ENCODE measurements around the gene MCRIP2. TPM values are rescaled to one million over a fixed set of nuclear protein-coding genes. Genes with fewer than 3 reads are reported as not detected.

MCRIP2 gene
- total and polyA plus RNA-seq, 2 of the 8 experiments (the other 6 are each of a cell fraction or from before 2014, with no cell fraction given), result 45.4 to 75.5 TPM

DNA sequence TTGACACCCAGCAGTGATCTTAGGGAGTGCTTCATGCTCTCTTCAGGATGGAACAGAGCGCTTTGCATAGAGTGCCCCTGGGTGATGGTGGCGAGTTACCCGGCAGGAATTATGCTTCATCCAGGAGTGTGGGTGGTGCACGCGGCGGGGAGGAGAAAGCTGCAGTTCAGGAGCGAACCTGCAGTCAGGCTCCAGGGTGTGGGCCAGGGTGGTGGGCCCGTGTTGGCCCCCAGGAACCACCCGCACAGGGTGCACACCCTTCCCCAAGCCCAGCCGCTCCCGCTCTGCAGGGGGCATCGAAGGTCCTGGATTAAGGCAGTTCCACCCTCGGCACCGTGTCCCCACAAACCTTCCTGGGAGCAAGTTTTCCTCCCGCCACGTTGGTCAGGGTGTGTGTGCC, 47.8 kb upstream of the MCRIP2 start:
- CTCF ChIA-PET (ENCODE audit: partially characterized antibody), result interaction anchor here (0.8 to 4.2 kb wide), 11 partner anchors 8 to 74 kb away, joined by 3 to 22 read pairs (median 5); partner anchors contain the start of gene METTL26
- peaks cover 16% of the 10 kb centered on the region; the same call in 1 of the 2 replicates for H3K79me1 ChIP-seq (ENCODE audit: low read depth, low read length)
- no peak overlapping the region for H3K23ac ChIP-seq (ENCODE audit: insufficient read length)
- H4K91ac ChIP-seq (replicated peaks; ENCODE audit: insufficient read length, low read length), result no peak overlapping the region
- no peak overlapping the region for H2AFZ ChIP-seq (ENCODE audit: low read length)
- H4K5ac ChIP-seq (ENCODE audit: insufficient read length, low read depth, low read length), result no peak overlapping the region
- DNase-seq (ENCODE audit: low read depth in 1 of 2, low spot score in 2 of 2) (no peak), FAIRE-seq (no peak)
- H2BK5ac ChIP-seq (ENCODE audit: low read depth, low read length), result no peak overlapping the region
- no peak overlapping the region for H3K18ac ChIP-seq (ENCODE audit: extremely low read depth, low read length)
- peaks cover 20 to 35% of the 10 kb centered on the region in 2 experiments for H4K20me1 ChIP-seq (replicated peaks in 1 of 2; ENCODE audit: control insufficient read depth in 1 of 2, insufficient read depth in 2 of 2, low read length in 2 of 2)
- no peaks in the 10 kb centered on the region for H3K9me3 ChIP-seq (ENCODE audit: insufficient read depth in 2 of 2, low read depth in 1 of 2, low read length in 1 of 2)
- H3K56ac ChIP-seq (replicated peaks; ENCODE audit: insufficient read length, low read depth, low read length), result no peak overlapping the region
- H3K27me3 ChIP-seq (replicated peaks in 1 of 4; ENCODE audit: control insufficient read depth in 3 of 4, extremely low read depth in 1 of 4, insufficient read depth in 3 of 4, low read length in 3 of 4), result peaks cover 0 to 21% (median 12%) of the 10 kb centered on the region in 4 experiments; a peak in 5 of 7 replicates
- H3K79me2 ChIP-seq (ENCODE audit: control insufficient read depth in 1 of 2, insufficient read depth in 2 of 2, low read length in 2 of 2), result peaks cover 0 to 16% of the 10 kb centered on the region in 2 experiments; a peak in 3 of 4 replicates
- H4K8ac ChIP-seq (ENCODE audit: extremely low read depth, insufficient read depth, low read length), result no peak overlapping the region; the same call in 1 of the 2 replicates
- H2BK120ac ChIP-seq (replicated peaks; ENCODE audit: low read depth, low read length), result no peak overlapping the region
- H3K4me3 ChIP-seq (ENCODE audit: extremely low read depth in 1 of 4, insufficient read depth in 2 of 4, low read depth in 3 of 4, low read length in 4 of 4), result no peak overlapping the region
- H2BK20ac ChIP-seq (ENCODE audit: low read length), result no peak overlapping the region
- no peak overlapping the region for H3K27ac ChIP-seq (ENCODE audit: low read depth, low read length)
- H3K14ac ChIP-seq (ENCODE audit: insufficient read length), result no peak overlapping the region
- H3K23me2 ChIP-seq (ENCODE audit: low read depth, low read length), result peaks cover 7% of the 10 kb centered on the region
- no peak overlapping the region for H2BK15ac ChIP-seq (ENCODE audit: low read length)
- no peak overlapping the region for H2AK5ac ChIP-seq (ENCODE audit: low read depth, low read length)
- no peak overlapping the region for H3K4ac ChIP-seq (replicated peaks; ENCODE audit: insufficient read length, low read depth, low read length)
- H2BK12ac ChIP-seq (ENCODE audit: low read depth, low read length), result no peak overlapping the region
- H3K4me2 ChIP-seq (ENCODE audit: insufficient read depth in 1 of 2, low read depth in 2 of 2, low read length in 2 of 2), result no peak overlapping the region
- POLR2A ChIA-PET (ENCODE audit: partially characterized antibody), result interaction anchor here (1.6 to 2.6 kb wide), 4 partner anchors 8 to 40 kb away, joined by 4 to 8 read pairs (median 6); no protein-coding TSS in a partner anchor
- no peaks in the 10 kb centered on the region for H3K36me3 ChIP-seq (ENCODE audit: control insufficient read depth in 2 of 4, insufficient read depth in 4 of 4, low read length in 3 of 4)
- H3K9ac ChIP-seq (replicated peaks in 1 of 4; ENCODE audit: extremely low read depth in 1 of 4, low read depth in 3 of 4, low read length in 3 of 4), result no peak overlapping the region
- 91% methylated on average over 16 of the region's 16 CpGs; no CpG with 5 or more reads in 1 of the 2 experiments for WGBS, 2 experiments (ENCODE audit: extremely low coverage in 1 of 2, insufficient coverage in 1 of 2, insufficient read length in 1 of 2, insufficient replicate concordance in 2 of 2, low coverage in 1 of 2, low lambda C conversion rate in 2 of 2, missing lambda C conversion rate in 1 of 2)
- peaks cover 0 to 8% (median 4%) of the 10 kb centered on the region in 4 experiments; a peak in 4 of 7 replicates for H3K4me1 ChIP-seq (replicated peaks in 1 of 4; ENCODE audit: control insufficient read depth in 3 of 4, insufficient read depth in 4 of 4, low read length in 3 of 4)
- TF ChIP-seq MAFK (IDR thresholded peaks at IDR 0.05; ENCODE audit: low read depth, low read length), result no peak
- no peak for TF ChIP-seq TCF12 (IDR thresholded peaks at IDR 0.05; ENCODE audit: low read depth, low read length)
- TF ChIP-seq, protein P1, sequence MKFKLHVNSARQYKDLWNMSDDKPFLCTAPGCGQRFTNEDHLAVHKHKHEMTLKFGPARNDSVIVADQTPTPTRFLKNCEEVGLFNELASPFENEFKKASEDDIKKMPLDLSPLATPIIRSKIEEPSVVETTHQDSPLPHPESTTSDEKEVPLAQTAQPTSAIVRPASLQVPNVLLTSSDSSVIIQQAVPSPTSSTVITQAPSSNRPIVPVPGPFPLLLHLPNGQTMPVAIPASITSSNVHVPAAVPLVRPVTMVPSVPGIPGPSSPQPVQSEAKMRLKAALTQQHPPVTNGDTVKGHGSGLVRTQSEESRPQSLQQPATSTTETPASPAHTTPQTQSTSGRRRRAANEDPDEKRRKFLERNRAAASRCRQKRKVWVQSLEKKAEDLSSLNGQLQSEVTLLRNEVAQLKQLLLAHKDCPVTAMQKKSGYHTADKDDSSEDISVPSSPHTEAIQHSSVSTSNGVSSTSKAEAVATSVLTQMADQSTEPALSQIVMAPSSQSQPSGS (IDR thresholded peaks at IDR 0.05; ENCODE audit: low read length), result no peak
- no peak for TF ChIP-seq BACH1 (IDR thresholded peaks at IDR 0.05; ENCODE audit: low read length)
- no peak for TF ChIP-seq POU5F1 (IDR thresholded peaks at IDR 0.05; ENCODE audit: low read depth, low read length)
- no peak for TF ChIP-seq JUND (IDR thresholded peaks at IDR 0.05; ENCODE audit: low read length)
- no peak for TF ChIP-seq GTF2F1 (IDR thresholded peaks at IDR 0.05; ENCODE audit: borderline replicate concordance, low read depth, low read length)
- no peak for TF ChIP-seq SUZ12 (IDR thresholded peaks at IDR 0.05; ENCODE audit: low read length)

All from H1 (cell line).